Measurements from ENCODE around the gene EFHC1.

DNA sequence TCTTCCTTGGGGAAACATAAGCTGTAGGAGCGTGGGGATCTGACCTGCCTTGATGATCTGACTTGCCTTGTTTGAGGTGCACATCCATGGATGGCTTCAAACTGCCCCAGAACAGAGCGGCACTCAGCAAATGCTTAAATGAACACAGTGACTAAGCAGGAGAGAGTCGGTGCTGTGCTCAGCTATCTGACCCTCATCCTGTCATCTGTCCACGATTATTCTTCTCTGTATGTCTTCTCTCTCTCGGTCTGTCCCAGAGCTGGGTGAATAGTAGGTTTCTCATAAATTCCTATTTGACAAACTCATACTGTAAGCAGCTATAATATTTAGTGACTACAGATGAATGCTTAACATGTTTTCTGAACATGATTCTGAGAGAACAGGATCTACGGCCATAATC is 119.5 kb downstream of the EFHC1 start:
- TF ChIP-seq, protein P1, sequence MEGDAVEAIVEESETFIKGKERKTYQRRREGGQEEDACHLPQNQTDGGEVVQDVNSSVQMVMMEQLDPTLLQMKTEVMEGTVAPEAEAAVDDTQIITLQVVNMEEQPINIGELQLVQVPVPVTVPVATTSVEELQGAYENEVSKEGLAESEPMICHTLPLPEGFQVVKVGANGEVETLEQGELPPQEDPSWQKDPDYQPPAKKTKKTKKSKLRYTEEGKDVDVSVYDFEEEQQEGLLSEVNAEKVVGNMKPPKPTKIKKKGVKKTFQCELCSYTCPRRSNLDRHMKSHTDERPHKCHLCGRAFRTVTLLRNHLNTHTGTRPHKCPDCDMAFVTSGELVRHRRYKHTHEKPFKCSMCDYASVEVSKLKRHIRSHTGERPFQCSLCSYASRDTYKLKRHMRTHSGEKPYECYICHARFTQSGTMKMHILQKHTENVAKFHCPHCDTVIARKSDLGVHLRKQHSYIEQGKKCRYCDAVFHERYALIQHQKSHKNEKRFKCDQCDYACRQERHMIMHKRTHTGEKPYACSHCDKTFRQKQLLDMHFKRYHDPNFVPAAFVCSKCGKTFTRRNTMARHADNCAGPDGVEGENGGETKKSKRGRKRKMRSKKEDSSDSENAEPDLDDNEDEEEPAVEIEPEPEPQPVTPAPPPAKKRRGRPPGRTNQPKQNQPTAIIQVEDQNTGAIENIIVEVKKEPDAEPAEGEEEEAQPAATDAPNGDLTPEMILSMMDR (IDR thresholded peaks at IDR 0.05): no peak
- TF ChIP-seq POLR2A (IDR thresholded peaks at IDR 0.05): no peak
